NCI-H1436 treated with DMSO at 0.1 percent for 48 hours (cell line): ENCODE results near the gene RGPD6.
"Not testable (repeated sequence)": the region's sequence is repeated elsewhere in the genome, so short reads cannot be mapped to it uniquely, and the experiment has no call there.

Source experiments
- DNase-seq: peaks from one replicate; lab custom pipeline; 2025; lab: John Stamatoyannopoulos, UW

The RGPD6 gene

GRCh38 chr2:110481200-110481599, 95.8 kb downstream of the RGPD6 start:
- DNase-seq, result not testable (repeated sequence)

GRCh38 chr2:110480084-110480483, 96.9 kb downstream of the RGPD6 start:
- not testable (repeated sequence) for DNase-seq

- DNase-seq, result not testable (repeated sequence)
Observed at GRCh38 chr2:110477370-110477769, 99.7 kb downstream of the RGPD6 start.

GRCh38 chr2:110476952-110477351, 100.1 kb downstream of the RGPD6 start:
- not testable (repeated sequence) for DNase-seq

GRCh38 chr2:110475627-110476359, 101.2 kb downstream of the RGPD6 start:
- not testable (repeated sequence) for DNase-seq

- not testable (repeated sequence) for DNase-seq
Observed at GRCh38 chr2:110474898-110475297, 102.1 kb downstream of the RGPD6 start.

GRCh38 chr2:110473059-110473358, 104.0 kb downstream of the RGPD6 start:
- DNase-seq, result not testable (repeated sequence)

- DNase-seq, result not testable (repeated sequence)
Observed at GRCh38 chr2:110472171-110473058, 104.6 kb downstream of the RGPD6 start, which contains the start of gene LIMS4. LIMS4 (minus strand) TSS chr2:110472816; CDS start chr2:110472778, 38 bp downstream.

- DNase-seq, result not testable (repeated sequence)
Observed at GRCh38 chr2:110468921-110469320, 108.1 kb downstream of the RGPD6 start.

- not testable (repeated sequence) for DNase-seq
Observed at GRCh38 chr2:110465312-110465711, 111.7 kb downstream of the RGPD6 start.
